IPS-18a (cell line): ENCODE measurements around the gene NEGR1.

ENCODE experiments used
- H3K27ac ChIP-seq: one replicate; pipeline ENCODE4 v1.5.1; 2013; ENCODE audit warnings: low read length
- H3K27me3 ChIP-seq: one replicate; pipeline ENCODE4 v1.6.1; 2013; ENCODE audit warnings: mild to moderate bottlenecking, low read length; ENCODE audit not compliant: control insufficient read depth, insufficient read depth
- H3K36me3 ChIP-seq: one replicate; pipeline ENCODE4 v1.6.1; 2013; ENCODE audit warnings: low read depth, low read length; ENCODE audit not compliant: control insufficient read depth
- H3K4me1 ChIP-seq: one replicate; pipeline ENCODE4 v1.6.1; 2013; ENCODE audit warnings: low read depth, low read length; ENCODE audit not compliant: control insufficient read depth
- H3K4me3 ChIP-seq: one replicate; pipeline ENCODE4 v1.5.1; 2013; ENCODE audit warnings: low read length
- H3K9ac ChIP-seq: one replicate; pipeline ENCODE4 v1.6.1; 2013; ENCODE audit warnings: mild to moderate bottlenecking, low read length, moderate library complexity
- H3K9me3 ChIP-seq: one replicate; pipeline ENCODE4 v1.6.1; 2013; ENCODE audit warnings: low read depth, low read length; ENCODE audit not compliant: control insufficient read depth

NEGR1 gene

GRCh38 chr1:72115290-72115689 is 167.0 kb downstream of the NEGR1 start:
- no peaks in the 10 kb centered on the region for H3K27me3 ChIP-seq
- H3K9me3 ChIP-seq: no peaks in the 10 kb centered on the region
- H3K27ac ChIP-seq: no peak overlapping the region
- H3K4me3 ChIP-seq: no peak overlapping the region
- H3K9ac ChIP-seq: no peak overlapping the region
- H3K4me1 ChIP-seq: no peaks in the 10 kb centered on the region
- no peaks in the 10 kb centered on the region for H3K36me3 ChIP-seq

GRCh38 chr1:72111662-72112061 is 170.7 kb downstream of the NEGR1 start:
- Histone ChIP-seq H3K27me3 (no peaks in the 10 kb centered on the region), H3K36me3 (no peaks in the 10 kb centered on the region), H3K4me3 (no peak overlapping the region), H3K9ac (no peak overlapping the region), H3K4me1 (no peaks in the 10 kb centered on the region), H3K27ac (no peak overlapping the region), H3K9me3 (no peaks in the 10 kb centered on the region)

- Histone ChIP-seq H3K27me3 (no peaks in the 10 kb centered on the region), H3K27ac (no peak overlapping the region), H3K9me3 (no peaks in the 10 kb centered on the region), H3K36me3 (no peaks in the 10 kb centered on the region), H3K4me3 (no peak overlapping the region), H3K9ac (no peak overlapping the region), H3K4me1 (no peaks in the 10 kb centered on the region)
These were observed 172.4 kb downstream of the NEGR1 start for GRCh38 chr1:72109916-72110315.

GRCh38 chr1:72105201-72105600 is 177.1 kb downstream of the NEGR1 start:
- Histone ChIP-seq H3K4me1 (no peaks in the 10 kb centered on the region), H3K27ac (no peak overlapping the region), H3K4me3 (no peak overlapping the region), H3K9me3 (no peaks in the 10 kb centered on the region), H3K36me3 (no peaks in the 10 kb centered on the region), H3K9ac (no peak overlapping the region), H3K27me3 (no peaks in the 10 kb centered on the region)

GRCh38 chr1:72101840-72102632 is 180.3 kb downstream of the NEGR1 start:
- H3K27ac ChIP-seq: no peak overlapping the region
- no peak overlapping the region for H3K4me3 ChIP-seq
- no peak overlapping the region for H3K9ac ChIP-seq
- no peaks in the 10 kb centered on the region for H3K9me3 ChIP-seq
- no peaks in the 10 kb centered on the region for H3K4me1 ChIP-seq
- no peaks in the 10 kb centered on the region for H3K27me3 ChIP-seq
- H3K36me3 ChIP-seq: no peaks in the 10 kb centered on the region

GRCh38 chr1:72100771-72101170 is 181.6 kb downstream of the NEGR1 start:
- Histone ChIP-seq H3K27me3 (no peaks in the 10 kb centered on the region), H3K27ac (no peak overlapping the region), H3K36me3 (no peaks in the 10 kb centered on the region), H3K9me3 (no peaks in the 10 kb centered on the region), H3K4me3 (no peak overlapping the region), H3K9ac (no peak overlapping the region), H3K4me1 (no peaks in the 10 kb centered on the region)

- H3K4me3 ChIP-seq: no peak overlapping the region
- H3K9ac ChIP-seq: no peak overlapping the region
- no peaks in the 10 kb centered on the region for H3K4me1 ChIP-seq
- H3K9me3 ChIP-seq: no peaks in the 10 kb centered on the region
- H3K27me3 ChIP-seq: no peaks in the 10 kb centered on the region
- H3K27ac ChIP-seq: no peak overlapping the region
- H3K36me3 ChIP-seq: no peaks in the 10 kb centered on the region
These were observed 184.3 kb downstream of the NEGR1 start for GRCh38 chr1:72097851-72098570.

GRCh38 chr1:72094209-72094608 is 188.1 kb downstream of the NEGR1 start:
- Histone ChIP-seq H3K27ac (no peak overlapping the region), H3K4me3 (no peak overlapping the region), H3K4me1 (no peaks in the 10 kb centered on the region), H3K9me3 (no peaks in the 10 kb centered on the region), H3K9ac (no peak overlapping the region), H3K27me3 (no peaks in the 10 kb centered on the region), H3K36me3 (no peaks in the 10 kb centered on the region)

GRCh38 chr1:72086394-72086793 is 195.9 kb downstream of the NEGR1 start:
- no peak overlapping the region for H3K27ac ChIP-seq
- no peak overlapping the region for H3K4me3 ChIP-seq
- H3K27me3 ChIP-seq: no peaks in the 10 kb centered on the region
- no peaks in the 10 kb centered on the region for H3K4me1 ChIP-seq
- no peaks in the 10 kb centered on the region for H3K9me3 ChIP-seq
- H3K36me3 ChIP-seq: no peaks in the 10 kb centered on the region
- no peak overlapping the region for H3K9ac ChIP-seq

GRCh38 chr1:72075425-72075824 is 206.9 kb downstream of the NEGR1 start:
- Histone ChIP-seq H3K4me3 (no peak overlapping the region), H3K27ac (no peak overlapping the region), H3K9me3 (no peaks in the 10 kb centered on the region), H3K4me1 (no peaks in the 10 kb centered on the region), H3K9ac (no peak overlapping the region), H3K27me3 (no peaks in the 10 kb centered on the region), H3K36me3 (no peaks in the 10 kb centered on the region)

GRCh38 chr1:72066431-72066830 is 215.9 kb downstream of the NEGR1 start:
- Histone ChIP-seq H3K27me3 (no peaks in the 10 kb centered on the region), H3K27ac (no peak overlapping the region), H3K9ac (no peak overlapping the region), H3K36me3 (no peaks in the 10 kb centered on the region), H3K4me1 (no peaks in the 10 kb centered on the region), H3K4me3 (no peak overlapping the region), H3K9me3 (no peaks in the 10 kb centered on the region)
